Esophagus squamous epithelium (tissue), 5 donors: ENCODE data around the gene TEAD1. TPM values are rescaled to one million over a fixed set of nuclear protein-coding genes. Genes with fewer than 3 reads are reported as not detected.
A peak's percentile ranks its signal among the peaks of the same experiment; 100 is the strongest.

Source experiments
- DNase-seq: peaks from one replicate; lab custom pipeline; 2025; lab: John Stamatoyannopoulos, UW
- H3K27ac ChIP-seq, 4 donors: fragments of 200-600 bp; sonication (generic); one replicate each; pipeline ENCODE4 v1.5.1; 2016 to 2019; ENCODE audit warnings: mild to moderate bottlenecking in 1 of 4
- H3K27me3 ChIP-seq, 4 donors: fragments of 200-600 bp; sonication (generic); 1 replicate in 3 of 4; 2 replicates in 1 of 4; pipeline versions ENCODE4 v1.5.1 to v1.6.0; 2017 to 2021; ENCODE audit warnings: antibody characterized with exemption in 1 of 4
- H3K36me3 ChIP-seq, 3 donors: fragments of 200-600 bp; sonication (generic); one replicate each; pipeline ENCODE4 v1.5.1; 2016 to 2019
- H3K4me1 ChIP-seq, 3 donors: fragments of 200-600 bp; sonication (generic); one replicate each; pipeline ENCODE4 v1.5.1; 2017 to 2019
- H3K4me3 ChIP-seq, 4 donors: fragments of 200-600 bp; sonication (generic); 1 replicate in 3 of 4; 2 replicates in 1 of 4; pipeline ENCODE4 v1.5.1; 2016 to 2019; ENCODE audit warnings: mild to moderate bottlenecking in 2 of 4, moderate library complexity in 1 of 4
- H3K9me3 ChIP-seq, 3 donors: fragments of 200-600 bp; sonication (generic); one replicate each; pipeline ENCODE4 v1.5.1; 2016 to 2019
- CTCF ChIP-seq, 6 experiments: fragments of 450-650 bp in 4 of 6; fragments of 200-600 bp in 2 of 6; sonication (generic) in 2 of 6; IDR thresholded peaks; one replicate each; pipeline ENCODE4 v1.5.1; 2016 to 2019; ENCODE audit warnings: antibody characterized with exemption in 6 of 6, mild to moderate bottlenecking in 4 of 6, moderate library complexity in 4 of 6
- POLR2A ChIP-seq, 4 donors: fragments of 450-650 bp; IDR thresholded peaks; one replicate each; pipeline ENCODE4 v1.6.1; 2017; ENCODE audit warnings: antibody characterized with exemption in 4 of 4, mild to moderate bottlenecking in 4 of 4, moderate library complexity in 3 of 4
- WGBS, 2 donors: methylation state at CpG; one replicate each; pipeline ENCODE4 v1.1.5; 2018; 5-methylcytosine and 5-hydroxymethylcytosine counted together
- intact Hi-C: fragments of 100-400 bp; cut with DNase I; formaldehyde crosslinking; loops from one replicate; pipeline ENCODE4 v1.15.0; 2022
- total RNA-seq, 4 donors: library from RNA; depleted of rRNA; stranded (reverse); fragments of >200 nt; gene quantifications; one replicate each; pipeline ENCODE4 v1.1.0, GENCODE V29; 2016
- donor health status: DM: yes; HTN: yes; CAD: no.

Gene TEAD1
- total RNA-seq, 4 donors from 2014 or later, result 33.3 to 75.2 (median 49.8) TPM

- Histone ChIP-seq H3K4me1 (peaks cover 12 to 94% (median 54%) of the 10 kb centered on the region in 3 donors), H3K27me3 (no peaks in the 10 kb centered on the region), H3K9me3 (no peaks in the 10 kb centered on the region), H3K36me3 (no peaks in the 10 kb centered on the region), H3K27ac (peak overlapping the region; percentile 42 to 71 (median 56)), H3K4me3 (peak overlapping the region in 1 of 4 donors; percentile 30)
- DNase-seq, result no peak
- intact Hi-C loops, result no loop called here
- no peak for TF ChIP-seq POLR2A (IDR thresholded peaks at IDR 0.05)
- 7 to 9% methylated on average over 9 of the region's 9 CpGs for WGBS, 2 donors
Measured at GRCh38 chr11:12841946-12842630, 167.9 kb downstream of the TEAD1 start.

GRCh38 chr11:12842933-12843636, 168.9 kb downstream of the TEAD1 start:
- 20 to 27% methylated on average over 6 of the region's 6 CpGs for WGBS, 2 donors
- Histone ChIP-seq H3K4me1 (peaks cover 12 to 88% (median 54%) of the 10 kb centered on the region in 3 donors), H3K27ac (peak overlapping the region; percentile 14 to 71 (median 52))

GRCh38 chr11:12845163-12845562, 170.9 kb downstream of the TEAD1 start:
- Histone ChIP-seq H3K27me3 (no peaks in the 10 kb centered on the region), H3K4me3 (no peak overlapping the region), H3K9me3 (no peaks in the 10 kb centered on the region), H3K27ac (peak overlapping the region; percentile 5 to 71 (median 54)), H3K4me1 (peaks cover 12 to 78% (median 50%) of the 10 kb centered on the region in 3 donors), H3K36me3 (no peaks in the 10 kb centered on the region)
- DNase-seq, result no peak
- TF ChIP-seq POLR2A (IDR thresholded peaks at IDR 0.05) (no peak), CTCF (IDR thresholded peaks at IDR 0.05) (no peak)
- intact Hi-C loops, result no loop called here
- WGBS, 2 donors, result 74 to 85% methylated on average over 4 to 5 of the region's 6 CpGs

More at GRCh38 chr11:12842933-12843636, 168.9 kb downstream of the TEAD1 start:
- no peaks in the 10 kb centered on the region for H3K27me3 ChIP-seq
- intact Hi-C loops, result no loop called here
- DNase-seq, result no peak
- H3K4me3 ChIP-seq, result no peak overlapping the region
- no peaks in the 10 kb centered on the region for H3K9me3 ChIP-seq
- no peak for TF ChIP-seq CTCF (IDR thresholded peaks at IDR 0.05)
- TF ChIP-seq POLR2A (IDR thresholded peaks at IDR 0.05), result no peak
- H3K36me3 ChIP-seq, result no peaks in the 10 kb centered on the region

GRCh38 chr11:12845739-12846358, 171.6 kb downstream of the TEAD1 start:
- no peak for DNase-seq
- no peak overlapping the region for H3K4me3 ChIP-seq
- H3K9me3 ChIP-seq, result no peaks in the 10 kb centered on the region
- H3K4me1 ChIP-seq, result peaks cover 10 to 72% (median 44%) of the 10 kb centered on the region in 3 donors
- H3K27ac ChIP-seq, result peak overlapping the region; percentile 23 to 71 (median 54)
- H3K36me3 ChIP-seq, result no peaks in the 10 kb centered on the region
- intact Hi-C loops, result no loop called here
- WGBS, 2 donors, result 20 to 33% methylated on average over 6 to 8 of the region's 10 CpGs
- H3K27me3 ChIP-seq, result no peaks in the 10 kb centered on the region
- no peak for TF ChIP-seq CTCF (IDR thresholded peaks at IDR 0.05)
- TF ChIP-seq POLR2A (IDR thresholded peaks at IDR 0.05), result no peak

- DNase-seq, result no peak
Measured at GRCh38 chr11:12846786-12847615, 172.8 kb downstream of the TEAD1 start.

More at GRCh38 chr11:12846786-12847615, 172.8 kb downstream of the TEAD1 start:
- Histone ChIP-seq H3K27me3 (no peaks in the 10 kb centered on the region), H3K27ac (peak overlapping the region in 3 of 4 donors; percentile 51 to 71 (median 56)), H3K36me3 (no peaks in the 10 kb centered on the region), H3K4me3 (no peak overlapping the region), H3K9me3 (no peaks in the 10 kb centered on the region), H3K4me1 (peaks cover 9 to 66% (median 35%) of the 10 kb centered on the region in 3 donors)
- intact Hi-C loops, result no loop called here
- no peak for TF ChIP-seq CTCF (IDR thresholded peaks at IDR 0.05)
- no peak for TF ChIP-seq POLR2A (IDR thresholded peaks at IDR 0.05)
- WGBS, 2 donors, result 57 to 61% methylated on average over 3 of the region's 3 CpGs
